ENCODE measurements around the gene ADCY1.

Gene ADCY1

DNA sequence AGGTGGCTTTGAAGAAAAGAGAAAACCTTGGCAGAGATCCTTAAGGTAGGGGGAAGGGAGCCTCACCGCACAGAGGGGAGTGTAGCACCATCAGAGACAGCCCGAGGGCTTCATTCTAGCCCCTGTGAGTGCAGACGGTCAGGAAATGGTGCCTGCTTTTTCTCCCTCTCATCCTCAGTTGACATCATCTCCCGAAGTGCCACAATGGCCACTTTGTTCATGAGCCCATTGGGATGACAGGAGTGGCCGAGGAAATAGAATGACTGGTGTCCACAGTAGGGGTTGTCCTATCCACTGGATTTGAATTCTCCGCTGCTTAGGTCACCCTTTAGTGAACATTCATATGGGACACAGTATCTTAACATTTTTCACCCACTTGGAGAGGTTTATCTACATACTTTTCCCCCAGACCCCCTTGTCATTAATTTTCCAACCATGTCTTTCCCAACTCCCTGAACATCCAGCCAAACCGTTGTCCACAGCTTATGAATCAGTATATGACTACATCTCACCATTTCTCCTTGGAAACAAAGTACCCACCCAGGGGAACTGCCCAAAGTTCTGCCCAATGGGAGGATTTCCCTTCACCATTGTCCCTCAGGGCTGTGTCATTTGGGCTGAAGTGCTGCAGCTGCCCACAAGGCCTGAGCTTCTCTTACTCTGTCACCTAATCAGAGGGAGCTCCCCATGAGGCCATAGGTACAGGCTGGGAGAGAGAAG, 108.8 kb downstream of the ADCY1 start:
- DNase-seq (ENCODE audit: low read depth) = no peak
- H3K4me3 ChIP-seq (ENCODE audit: low read depth, low read length) = no peak overlapping the region
- TF ChIP-seq, protein P1, sequence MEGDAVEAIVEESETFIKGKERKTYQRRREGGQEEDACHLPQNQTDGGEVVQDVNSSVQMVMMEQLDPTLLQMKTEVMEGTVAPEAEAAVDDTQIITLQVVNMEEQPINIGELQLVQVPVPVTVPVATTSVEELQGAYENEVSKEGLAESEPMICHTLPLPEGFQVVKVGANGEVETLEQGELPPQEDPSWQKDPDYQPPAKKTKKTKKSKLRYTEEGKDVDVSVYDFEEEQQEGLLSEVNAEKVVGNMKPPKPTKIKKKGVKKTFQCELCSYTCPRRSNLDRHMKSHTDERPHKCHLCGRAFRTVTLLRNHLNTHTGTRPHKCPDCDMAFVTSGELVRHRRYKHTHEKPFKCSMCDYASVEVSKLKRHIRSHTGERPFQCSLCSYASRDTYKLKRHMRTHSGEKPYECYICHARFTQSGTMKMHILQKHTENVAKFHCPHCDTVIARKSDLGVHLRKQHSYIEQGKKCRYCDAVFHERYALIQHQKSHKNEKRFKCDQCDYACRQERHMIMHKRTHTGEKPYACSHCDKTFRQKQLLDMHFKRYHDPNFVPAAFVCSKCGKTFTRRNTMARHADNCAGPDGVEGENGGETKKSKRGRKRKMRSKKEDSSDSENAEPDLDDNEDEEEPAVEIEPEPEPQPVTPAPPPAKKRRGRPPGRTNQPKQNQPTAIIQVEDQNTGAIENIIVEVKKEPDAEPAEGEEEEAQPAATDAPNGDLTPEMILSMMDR (IDR thresholded peaks at IDR 0.05; ENCODE audit: control insufficient read depth, extremely low read depth, insufficient read depth) = no peak

DNA sequence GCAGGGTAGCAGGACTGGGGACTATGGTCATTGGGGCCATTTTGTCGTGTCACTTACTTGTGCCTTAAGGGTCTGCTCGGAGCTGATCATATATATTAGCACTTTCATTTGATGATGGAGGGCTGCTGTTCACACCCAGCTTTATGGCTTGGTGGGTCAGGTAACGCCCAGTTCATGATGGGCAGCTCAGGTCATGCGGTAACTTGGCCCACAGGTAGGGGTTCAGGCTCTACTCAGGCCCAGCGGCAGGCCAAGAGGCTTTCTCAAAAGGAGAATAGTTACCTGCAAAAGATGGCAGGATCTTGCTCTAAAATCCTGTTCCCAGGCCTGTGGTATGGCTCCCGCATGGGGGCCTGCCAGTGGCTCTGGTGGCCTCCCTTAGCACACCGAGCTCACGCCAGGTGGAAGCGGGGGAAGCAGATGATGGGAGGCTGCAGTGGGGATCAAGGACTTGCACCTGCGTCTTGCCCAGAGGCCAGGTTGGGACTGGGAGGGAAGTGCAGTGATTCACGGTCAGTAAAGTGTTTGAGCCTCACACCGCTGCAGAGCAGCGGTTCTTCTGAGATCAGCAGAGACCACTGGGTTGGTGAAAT, 109.5 kb downstream of the ADCY1 start:
- no peak for DNase-seq (ENCODE audit: low read depth)
- no peak overlapping the region for H3K4me3 ChIP-seq (ENCODE audit: low read depth, low read length)
- TF ChIP-seq, protein P1 (IDR thresholded peaks at IDR 0.05; ENCODE audit: control insufficient read depth, extremely low read depth, insufficient read depth) = no peak

DNA sequence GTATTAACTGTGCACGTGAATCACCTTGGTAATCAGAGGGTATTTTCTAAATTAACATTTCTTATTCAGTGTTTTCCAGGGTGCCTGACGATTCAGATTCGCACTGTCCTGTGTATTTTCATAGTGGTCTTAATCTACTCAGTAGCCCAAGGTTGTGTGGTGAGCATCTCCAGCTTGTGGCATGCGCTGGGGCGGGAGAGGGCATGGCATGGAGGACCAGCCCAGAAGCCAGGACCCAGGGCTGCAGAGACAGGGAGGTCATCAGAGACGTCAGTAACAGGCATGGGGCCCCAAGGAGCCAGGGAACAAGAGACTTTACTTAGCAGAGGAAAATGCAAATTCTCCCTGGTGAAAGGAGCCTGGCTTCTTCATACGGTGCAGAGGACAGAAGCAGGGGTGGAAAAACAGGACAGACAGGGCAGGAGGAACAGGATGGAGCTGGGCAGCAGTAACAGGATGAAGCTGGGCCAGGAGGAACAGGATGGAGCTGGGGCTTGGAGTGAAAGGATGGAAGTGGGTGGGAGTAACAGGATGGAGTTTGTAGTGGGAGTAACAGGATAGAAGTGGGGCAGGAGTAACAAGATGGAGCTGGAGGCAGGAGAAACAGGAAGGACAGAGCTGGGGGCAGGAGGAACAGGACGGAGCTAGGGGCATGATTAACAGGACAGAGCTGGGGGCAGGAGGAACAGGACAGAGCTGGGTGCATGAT, 110.9 kb downstream of the ADCY1 start:
- TF ChIP-seq, protein P1 (IDR thresholded peaks at IDR 0.05; ENCODE audit: control insufficient read depth, extremely low read depth, insufficient read depth) = no peak
- H3K4me3 ChIP-seq (ENCODE audit: low read depth, low read length) = no peak overlapping the region
- no peak for DNase-seq (ENCODE audit: low read depth)

DNA sequence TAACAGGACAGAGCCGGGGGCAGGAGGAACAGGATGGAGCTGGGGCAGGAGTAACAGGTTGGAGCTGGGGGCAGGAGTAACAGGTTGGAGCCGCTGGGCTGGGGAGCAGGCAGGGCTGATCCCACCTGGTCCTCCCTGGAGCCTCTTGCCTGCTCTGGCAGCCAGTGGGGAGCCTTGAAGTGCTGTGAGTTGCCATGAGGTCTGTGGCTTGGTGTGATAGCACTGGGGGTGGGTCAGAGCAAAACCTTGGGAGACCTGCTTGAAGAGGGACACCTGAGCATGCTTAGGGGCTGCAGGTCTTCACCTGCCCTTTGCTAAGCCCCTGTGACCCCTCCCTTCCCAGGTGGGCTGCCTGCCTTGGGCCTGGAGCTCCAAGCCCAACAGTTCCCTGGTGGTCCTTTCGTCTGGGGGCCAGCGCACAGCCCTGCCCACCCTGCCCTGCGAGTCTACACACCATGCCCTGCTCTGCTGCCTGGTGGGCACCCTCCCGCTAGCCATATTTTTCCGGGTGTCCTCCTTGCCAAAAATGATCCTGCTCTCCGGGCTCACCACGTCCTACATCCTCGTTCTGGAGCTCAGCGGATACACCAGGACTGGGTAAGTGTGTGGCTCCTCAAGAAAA, 111.6 kb downstream of the ADCY1 start:
- no peak overlapping the region for H3K4me3 ChIP-seq (ENCODE audit: low read depth, low read length)
- no peak for DNase-seq (ENCODE audit: low read depth)
- TF ChIP-seq, protein P1 (IDR thresholded peaks at IDR 0.05; ENCODE audit: control insufficient read depth, extremely low read depth, insufficient read depth) = no peak

DNA sequence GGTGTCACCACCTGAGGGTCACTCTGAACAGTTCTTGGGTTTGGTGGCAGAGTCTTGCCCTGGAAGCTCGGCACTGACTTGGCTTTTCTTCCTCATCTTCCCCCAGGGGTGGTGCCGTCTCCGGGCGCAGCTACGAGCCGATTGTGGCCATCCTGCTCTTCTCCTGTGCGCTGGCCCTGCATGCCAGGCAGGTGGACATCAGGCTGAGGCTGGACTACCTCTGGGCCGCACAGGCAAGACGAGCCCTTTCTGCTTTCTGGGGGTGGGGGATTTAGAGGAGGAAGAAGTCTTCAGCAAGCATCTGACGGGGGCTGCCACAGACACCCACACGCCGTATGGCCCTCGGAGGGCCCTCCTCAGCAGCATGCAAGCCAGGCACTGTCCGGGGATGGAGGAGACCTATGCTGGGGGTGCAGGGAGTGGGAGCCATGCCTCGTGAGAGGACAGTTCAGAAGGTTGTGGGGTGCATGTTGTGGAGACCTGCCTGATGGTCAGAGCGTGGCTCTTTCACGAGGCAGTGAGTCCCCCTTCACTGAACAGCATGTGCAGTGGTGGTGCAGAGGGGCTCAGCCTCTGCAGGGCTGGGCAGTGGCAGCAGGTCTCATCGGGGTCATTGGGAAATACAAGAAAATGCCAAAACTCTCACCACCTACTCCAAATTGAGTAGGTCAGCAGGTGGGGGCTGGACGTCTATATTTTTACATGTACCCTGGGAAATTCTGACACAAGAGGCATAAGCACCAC, 112.4 kb downstream of the ADCY1 start:
- H3K4me3 ChIP-seq (ENCODE audit: low read depth, low read length) = no peak overlapping the region
- DNase-seq (ENCODE audit: low read depth) = no peak
- TF ChIP-seq, protein P1 (IDR thresholded peaks at IDR 0.05; ENCODE audit: control insufficient read depth, extremely low read depth, insufficient read depth) = no peak

DNA sequence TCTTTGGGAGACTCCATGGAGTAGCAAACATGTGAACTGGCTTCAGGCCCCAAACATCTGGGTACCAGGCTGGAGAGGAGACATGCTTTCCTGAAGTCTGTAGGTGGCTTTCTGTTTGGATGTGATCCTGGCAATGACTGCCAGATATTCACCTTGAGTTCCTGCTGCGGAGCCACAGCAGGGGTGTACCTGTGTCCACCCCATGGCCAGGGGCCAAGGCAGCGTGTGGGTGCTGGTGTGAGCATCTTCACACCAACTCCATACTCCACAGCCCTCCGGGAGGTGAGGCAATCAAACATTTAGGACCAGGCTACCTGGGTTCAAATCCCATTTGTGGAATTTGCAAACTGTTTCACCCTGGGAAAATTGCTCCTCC, 113.0 kb downstream of the ADCY1 start:
- H3K4me3 ChIP-seq (ENCODE audit: low read depth, low read length) = no peak overlapping the region
- DNase-seq (ENCODE audit: low read depth) = no peak
- TF ChIP-seq, protein P1 (IDR thresholded peaks at IDR 0.05; ENCODE audit: control insufficient read depth, extremely low read depth, insufficient read depth) = no peak
